Ovary (tissue), 3 donors: ENCODE measurements around the gene FAM216B.

Source experiments
- CTCF ChIP-seq, 3 donors: fragments of 450-650 bp in 2 of 3; fragments of 200-600 bp in 1 of 3; IDR thresholded peaks; one replicate each; pipeline versions ENCODE4 v1.5.1 to v1.8.0; 2016 to 2022; ENCODE audit warnings: antibody characterized with exemption in 3 of 3, mild to moderate bottlenecking in 1 of 3
- EP300 ChIP-seq: sonication (generic); formaldehyde crosslinking; IDR thresholded peaks from one replicate; pipeline ENCODE4 v1.6.1; 2017; ENCODE audit warnings: antibody characterized with exemption
- donor health status: DM: no; HTN: no; CAD: no.

GRCh38 chr13:42814868-42815267, 33.5 kb downstream of the FAM216B start:
- TF ChIP-seq EP300 (no peak), CTCF (IDR thresholded peaks at IDR 0.05) (no peak)
